HT-29 (cell line): ENCODE data around the gene FNDC3B. TPM values are rescaled to one million over a fixed set of nuclear protein-coding genes. Genes with fewer than 3 reads are reported as not detected.
A peak's percentile ranks its signal among the peaks of the same experiment; 100 is the strongest.
"Not testable (repeated sequence)": the region's sequence is repeated elsewhere in the genome, so short reads cannot be mapped to it uniquely, and the experiment has no call there.

Experiments
- DNase-seq: peaks from one replicate; pipeline ENCODE4 v3.0.0-alpha.2; 2015; ENCODE audit warnings: low spot score
- total RNA-seq: library from RNA; depleted of rRNA; stranded (reverse); fragments of >200 nt; shearing (Covaris generic); gene quantifications from 2 replicates; pipeline ENCODE4 v1.2.3, GENCODE V29; 2014; rRNA removed

The FNDC3B gene
- 46.7 and 47.9 TPM in 2 replicates for total RNA-seq

DNA sequence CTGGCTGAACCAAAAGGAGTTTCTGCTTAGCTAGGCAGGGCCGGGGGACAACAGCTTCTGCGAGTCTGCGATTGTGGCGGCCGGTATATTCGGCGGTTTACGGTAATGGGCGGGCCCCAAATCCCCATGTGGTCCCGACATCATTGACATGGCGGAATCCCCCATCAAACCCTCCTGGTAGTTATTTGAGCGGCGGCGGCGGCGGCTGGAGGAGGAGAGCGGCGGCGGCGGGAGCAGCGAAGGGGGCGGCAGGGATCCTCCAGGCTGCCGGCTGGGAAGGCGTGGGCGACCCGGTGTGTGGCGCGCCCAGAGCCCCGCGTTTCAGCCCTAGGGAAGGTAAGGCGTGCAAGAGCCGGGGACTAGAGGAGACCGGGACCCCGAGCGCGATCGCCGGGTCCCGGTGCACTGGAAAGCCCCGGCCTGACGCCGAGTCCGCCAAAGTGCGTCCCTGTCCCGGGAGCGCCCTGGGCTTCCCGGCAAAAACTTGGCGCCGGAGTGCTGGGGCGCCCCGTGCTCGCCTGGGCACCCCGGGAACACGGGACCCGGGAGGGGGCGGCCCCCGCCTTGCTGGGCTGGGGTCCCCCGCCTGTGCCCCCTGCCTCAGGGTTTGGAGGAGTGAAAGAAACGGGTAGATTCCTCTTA, at the start of gene FNDC3B:
Gene FNDC3B (plus strand): TSS at position 143 of the 642 bp plus-strand sequence. CDS start 72,902 bp downstream, outside the sequence.
- peak; percentile 98 for DNase-seq

DNA sequence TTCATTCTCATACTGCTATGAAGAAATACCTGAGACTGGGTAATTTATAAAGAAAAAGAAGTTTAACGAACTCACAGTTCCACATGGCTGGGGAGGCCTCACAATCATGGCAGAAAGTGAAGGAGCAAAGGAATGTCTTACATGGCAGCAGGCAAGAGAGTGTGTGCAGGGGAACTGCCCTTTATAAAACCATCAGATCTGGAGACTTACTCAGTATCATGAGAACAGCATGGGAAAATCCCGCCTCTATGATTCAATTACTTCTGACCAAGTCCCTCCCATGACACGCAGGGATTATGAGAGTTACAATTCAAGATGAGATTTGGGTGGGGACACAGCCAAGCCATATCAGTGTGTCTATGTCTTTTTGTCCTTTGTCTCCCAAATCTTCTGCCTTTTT, 49.1 kb upstream of the FNDC3B start:
- not testable (repeated sequence) for DNase-seq

DNA sequence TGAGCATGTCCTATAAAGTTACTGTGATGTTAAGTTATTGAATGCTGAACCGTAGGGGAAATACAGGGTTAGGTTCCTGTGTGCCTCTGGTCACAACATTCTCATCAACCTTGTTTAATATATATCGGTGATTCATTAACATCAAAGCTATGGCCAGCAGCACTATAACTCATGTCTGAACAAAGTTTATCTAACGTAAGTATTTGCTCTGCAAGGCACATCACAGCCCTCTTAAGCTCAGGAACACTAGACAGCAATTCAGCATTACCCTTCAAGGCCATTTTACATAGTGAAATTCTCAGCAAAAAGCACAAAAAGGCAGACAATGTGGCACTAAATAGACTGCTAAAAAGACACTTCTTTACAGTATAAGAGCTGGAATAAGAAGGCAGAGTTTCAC, 48.2 kb upstream of the FNDC3B start:
- peak; percentile 31 for DNase-seq

DNA sequence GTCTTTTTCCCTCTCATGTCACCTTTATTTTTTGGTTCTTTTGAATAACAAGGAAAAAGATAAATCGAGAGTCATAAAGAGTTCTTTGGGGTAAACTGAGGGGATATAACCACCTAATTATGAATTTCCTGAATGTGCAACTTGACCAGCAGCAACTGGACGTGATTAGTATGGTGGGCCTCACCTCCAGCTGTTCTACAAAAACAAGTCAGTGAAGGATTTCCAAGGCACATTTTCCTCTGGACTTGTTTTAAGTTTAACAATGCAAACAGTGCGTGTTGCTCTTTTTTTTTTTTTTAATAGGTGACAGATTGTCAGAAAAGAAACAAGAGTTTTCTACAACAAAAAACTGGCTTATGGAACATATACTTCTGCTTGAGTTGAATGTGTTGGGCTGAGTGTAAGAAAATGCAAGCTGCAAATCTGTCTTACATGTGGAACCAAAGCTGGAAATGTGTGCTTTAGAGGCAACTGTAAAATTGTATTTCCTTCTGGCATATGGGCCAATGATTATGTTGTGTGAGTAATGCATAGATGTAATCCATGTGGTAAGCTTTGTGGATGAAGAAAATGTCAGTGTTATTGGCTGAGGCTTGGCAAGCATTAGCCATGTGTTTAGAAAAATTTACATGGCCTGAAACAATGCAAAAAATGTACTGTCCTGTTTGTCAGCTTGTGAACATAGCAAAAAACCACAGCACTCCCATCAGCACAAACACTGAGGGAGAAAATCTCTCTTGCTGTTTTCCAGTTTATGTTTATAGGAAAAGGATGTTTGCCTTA, 44.5 kb upstream of the FNDC3B start:
- DNase-seq: no peak

DNA sequence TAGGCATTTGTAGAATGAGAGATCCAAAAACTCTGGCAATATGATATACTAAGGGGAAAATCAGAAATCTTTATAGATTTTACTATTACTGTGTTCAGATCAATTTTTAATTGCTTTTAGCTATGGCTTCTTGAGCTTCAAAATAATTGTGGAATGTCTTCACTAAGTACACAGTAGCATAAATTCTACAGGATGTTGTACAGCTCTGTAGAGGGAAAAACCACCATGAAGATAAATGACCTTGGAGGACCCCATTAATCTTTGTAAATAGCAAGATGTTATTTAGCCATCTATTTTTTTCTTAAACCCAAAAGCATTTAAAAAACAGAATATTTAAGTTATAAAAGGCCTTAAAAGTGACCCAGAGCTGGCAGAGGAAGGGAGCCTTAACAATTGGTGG, 43.9 kb upstream of the FNDC3B start:
- no peak for DNase-seq

DNA sequence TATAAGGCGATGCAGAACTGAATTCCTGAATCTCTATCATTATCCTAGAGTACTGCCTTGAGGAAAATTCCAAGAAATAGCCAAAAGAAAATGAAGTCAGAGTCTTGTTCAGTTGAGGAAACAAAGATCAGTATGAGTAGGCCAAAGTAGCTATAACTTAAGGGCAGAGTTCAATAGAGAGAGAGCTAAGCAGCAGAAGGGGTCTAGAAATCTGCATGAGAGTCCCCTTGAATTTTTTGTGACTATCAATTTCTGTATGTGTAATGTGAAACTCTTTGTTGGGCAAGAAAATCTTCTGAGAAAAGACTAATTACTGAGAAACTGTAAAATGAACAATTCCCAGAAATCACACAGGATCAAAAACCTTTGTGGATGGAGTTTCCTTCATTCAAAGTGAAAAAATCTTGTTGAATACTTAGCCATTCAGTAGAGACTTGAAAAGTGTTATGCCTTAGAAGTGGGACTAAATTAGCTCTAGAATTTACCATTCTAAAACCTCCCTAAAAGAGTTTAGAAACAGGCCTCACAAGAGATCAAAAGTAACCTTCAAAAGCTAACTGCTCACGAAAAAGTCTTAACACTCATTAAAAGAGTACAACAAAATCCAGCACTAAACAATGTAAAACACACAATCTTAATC, 43.1 kb upstream of the FNDC3B start:
- no peak for DNase-seq

DNA sequence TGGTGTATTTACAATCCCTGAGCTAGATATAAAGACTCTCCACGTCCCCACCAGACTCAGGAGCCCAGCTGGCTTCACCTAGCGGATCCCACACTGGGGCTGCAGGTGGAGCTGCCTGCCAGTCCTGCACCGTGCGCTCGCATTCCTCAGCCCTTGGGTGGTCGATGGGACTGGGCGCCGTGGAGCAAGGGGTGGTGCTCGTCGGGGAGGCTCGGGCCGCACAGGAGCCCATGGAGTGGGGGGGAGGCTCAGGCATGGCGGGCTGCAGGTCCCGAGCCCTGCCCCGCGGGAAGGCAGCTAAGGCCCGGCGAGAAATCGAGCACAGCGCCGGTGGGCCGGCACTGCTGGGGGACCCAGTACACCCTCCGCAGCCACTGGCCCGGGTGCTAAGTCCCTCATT, 40.6 kb upstream of the FNDC3B start:
- DNase-seq: not testable (repeated sequence)

DNA sequence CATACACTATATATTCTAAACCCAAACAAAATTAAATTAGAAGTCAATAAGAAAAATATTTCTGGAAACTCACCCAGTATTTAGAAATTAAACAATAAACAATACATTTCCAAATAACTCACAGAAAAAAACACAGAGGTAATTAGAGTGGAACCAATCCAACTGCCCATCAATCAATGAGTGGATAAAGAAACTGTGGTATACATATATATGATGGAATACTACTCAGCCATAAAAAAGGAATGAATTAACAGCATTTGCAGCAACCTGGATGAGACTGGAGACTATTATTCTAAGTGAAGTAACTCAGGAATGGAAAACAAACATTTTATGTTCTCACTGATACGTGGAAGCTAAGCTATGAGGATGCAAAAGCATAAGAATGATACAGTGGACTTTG, 37.8 kb upstream of the FNDC3B start:
- DNase-seq: not testable (repeated sequence)

DNA sequence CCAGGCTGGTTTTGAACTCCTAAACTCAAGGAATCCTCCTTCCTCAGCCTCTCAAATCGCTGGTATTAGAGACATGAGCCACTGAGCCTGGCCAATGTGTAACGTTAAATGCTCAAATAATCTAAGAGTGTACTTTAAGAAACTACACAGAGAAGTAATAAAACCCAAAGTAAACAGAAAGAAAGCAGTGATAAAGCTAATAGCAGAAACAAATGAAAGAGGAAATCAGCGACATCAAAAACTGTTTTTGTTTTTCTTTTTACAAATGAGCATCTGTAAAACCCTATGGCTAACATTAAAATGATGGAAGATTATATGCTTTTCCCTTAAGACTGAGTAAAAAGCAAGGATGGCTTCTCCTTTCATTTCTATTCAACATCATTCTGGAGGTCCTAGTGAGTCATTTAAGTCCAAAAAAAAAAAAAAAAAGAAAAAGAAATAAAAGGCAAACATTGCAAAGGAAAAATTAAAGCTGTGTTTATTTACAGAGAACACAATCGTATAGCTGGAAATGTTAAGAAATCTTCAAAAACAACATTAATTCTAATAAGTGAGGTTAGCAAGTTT, 36.8 kb upstream of the FNDC3B start:
- DNase-seq: no peak

DNA sequence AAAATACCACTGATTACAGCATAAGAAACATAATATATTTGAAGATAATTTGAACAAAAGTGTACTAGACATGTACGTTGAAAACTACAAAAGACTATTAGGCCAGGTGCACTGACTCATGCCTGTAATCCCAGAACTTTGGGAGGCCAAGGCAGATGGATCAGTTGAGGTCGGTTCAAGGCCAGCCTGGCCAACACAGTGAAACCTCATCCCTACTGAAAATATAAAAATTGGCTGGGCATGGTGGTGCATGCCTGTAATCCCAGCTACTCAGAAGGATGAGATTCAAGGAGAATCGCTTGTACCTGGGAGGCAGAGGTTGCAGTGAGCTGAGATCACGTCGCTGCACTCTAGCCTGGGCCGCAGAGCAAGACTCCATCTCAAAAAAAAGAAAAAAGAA, 36.2 kb upstream of the FNDC3B start:
- no peak for DNase-seq

DNA sequence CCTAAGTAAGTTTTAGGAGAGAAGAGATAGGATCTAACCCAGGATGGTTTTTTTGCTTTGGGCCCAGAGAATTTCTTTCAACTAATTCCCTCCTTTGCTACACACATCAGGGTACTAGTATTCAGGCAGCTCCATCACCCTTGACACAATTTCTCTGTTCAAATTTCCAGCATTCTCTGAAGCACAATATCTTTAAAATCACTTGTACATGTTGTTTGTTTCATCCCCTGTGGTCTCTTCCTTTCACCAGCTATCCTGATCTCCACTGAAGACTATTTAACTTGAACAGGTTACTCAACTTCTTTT, 32.4 kb upstream of the FNDC3B start:
- no peak for DNase-seq

DNA sequence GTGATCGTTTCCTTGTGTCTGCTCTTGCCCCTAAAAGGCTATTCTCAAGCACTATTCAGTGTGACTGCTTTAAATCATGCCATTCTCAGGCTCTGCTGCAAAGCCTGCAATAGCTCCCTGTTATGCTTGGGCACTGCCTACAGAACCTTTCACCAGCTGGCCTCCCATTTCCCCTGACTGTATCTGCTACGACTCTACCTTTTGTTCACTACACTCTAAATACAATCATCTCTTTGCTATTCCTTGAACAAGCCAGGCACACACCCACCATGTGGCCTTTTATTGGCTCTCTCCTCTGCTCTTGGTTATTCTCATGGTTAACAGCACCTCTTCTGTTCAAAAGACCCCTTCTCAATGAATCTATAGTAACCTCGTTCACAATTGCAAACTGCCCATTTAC, 29.6 kb upstream of the FNDC3B start:
- DNase-seq: no peak

DNA sequence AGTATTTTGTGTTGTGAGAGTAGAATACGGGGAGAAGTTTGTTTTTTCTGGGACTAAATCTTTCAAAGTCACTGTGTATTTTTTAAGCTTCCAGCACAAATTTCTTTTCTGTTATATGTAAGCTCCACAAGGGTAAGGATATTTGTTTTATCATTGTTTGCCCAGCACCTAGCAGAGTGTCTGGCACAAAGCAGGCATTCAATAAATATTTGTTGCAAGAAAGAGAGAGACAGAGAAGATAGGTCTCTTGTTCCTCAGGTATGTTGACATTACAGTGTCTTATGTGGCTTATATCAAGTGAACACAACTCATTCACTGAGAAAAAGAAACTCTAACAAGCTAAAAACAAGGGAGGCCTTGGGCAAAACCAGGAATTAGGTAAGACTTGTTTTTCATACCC, 26.6 kb upstream of the FNDC3B start:
- no peak for DNase-seq

DNA sequence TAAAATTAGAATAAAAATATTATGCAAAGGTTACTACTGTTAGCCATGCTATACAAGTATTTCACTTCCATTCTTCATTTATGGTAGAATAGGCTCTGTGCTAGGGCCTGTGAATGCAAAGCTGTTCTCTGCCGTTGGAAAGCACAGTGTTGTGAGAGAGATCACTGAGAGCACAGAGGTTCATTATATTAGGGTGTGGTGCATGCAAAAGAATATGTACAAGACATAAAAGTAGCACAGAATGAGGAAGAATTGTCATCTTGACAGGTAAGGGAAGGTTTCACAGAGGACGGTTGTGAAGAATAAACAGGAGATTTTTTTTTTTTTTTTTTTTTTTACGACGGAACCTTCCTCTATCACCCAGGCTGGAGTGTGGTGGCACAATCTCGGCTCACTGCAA, 25.2 kb upstream of the FNDC3B start:
- DNase-seq: no peak

DNA sequence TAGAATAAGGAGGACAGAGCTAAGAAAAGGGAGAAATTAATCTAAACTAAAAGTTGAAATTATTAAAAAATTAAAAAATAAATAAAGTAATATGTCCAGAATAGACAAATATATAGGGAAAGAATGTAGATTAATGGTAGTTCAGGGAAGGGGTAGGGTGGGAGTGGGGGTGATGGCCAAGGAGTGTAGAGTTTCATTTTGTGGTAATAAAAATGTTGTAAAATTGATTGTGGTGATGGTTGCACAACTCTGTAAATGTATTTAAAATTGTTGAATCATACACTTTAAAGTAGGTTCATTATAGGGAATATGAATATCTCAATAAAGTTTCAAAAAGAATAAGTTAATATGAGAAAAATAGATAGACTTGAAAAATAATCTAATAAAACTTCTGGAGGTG, 21.0 kb upstream of the FNDC3B start:
- no peak for DNase-seq

DNA sequence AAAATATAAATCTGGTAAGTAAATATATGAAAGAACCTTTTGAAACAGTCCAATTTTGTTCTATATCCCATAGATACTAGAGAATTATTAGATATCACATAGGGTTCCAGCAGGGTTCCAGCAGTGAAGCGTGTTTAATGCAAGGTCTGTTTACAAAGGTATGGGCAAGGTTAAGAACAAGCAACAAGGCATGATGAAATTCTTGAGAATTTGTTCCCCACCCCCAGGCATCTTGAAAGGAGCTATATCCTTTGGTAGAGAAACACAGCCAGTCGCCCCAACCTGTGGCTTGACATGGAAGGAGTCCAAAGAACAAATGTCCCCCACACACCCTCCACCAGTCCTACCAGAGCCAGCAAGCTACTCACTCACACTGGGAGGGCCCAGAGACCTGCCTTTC, 18.6 kb upstream of the FNDC3B start:
- no peak for DNase-seq

DNA sequence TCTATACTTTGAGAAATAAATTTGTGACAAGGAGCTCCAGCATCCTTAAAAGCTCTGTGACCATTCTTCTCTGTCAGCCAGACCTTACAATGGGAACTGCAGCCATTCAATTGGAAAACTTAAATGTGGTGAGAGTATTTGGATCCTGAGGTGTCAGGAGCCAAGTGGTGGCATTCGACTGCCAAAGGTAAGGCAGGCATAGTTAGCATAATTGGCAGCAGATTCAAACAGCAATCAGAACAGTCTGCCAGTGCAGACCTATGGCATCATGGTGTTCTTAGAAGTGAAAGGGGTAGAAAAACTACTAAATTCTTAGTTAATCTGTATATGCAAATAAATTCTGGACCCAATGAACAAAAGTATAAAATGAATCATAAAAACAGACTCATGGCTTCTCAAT, 18.2 kb upstream of the FNDC3B start:
- DNase-seq: no peak

DNA sequence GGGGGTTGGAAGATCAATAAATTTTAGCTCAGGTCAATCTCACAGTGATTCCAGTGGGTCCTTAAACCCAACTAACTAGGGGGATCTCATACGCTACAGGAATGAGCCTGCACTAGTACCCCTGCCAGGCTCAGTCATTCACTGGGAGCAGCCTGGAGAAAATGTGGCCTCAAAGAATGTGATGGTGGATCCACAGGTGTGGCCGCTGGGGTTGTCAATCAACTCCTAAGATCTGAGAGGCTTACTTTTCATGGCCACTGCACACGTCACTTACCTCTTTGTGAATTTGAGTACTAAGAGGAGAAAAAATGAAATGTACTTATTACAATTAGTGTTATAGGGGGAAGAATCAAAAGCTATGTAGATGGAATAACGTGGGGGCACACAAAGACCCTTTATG, 17.5 kb upstream of the FNDC3B start:
- DNase-seq: no peak

DNA sequence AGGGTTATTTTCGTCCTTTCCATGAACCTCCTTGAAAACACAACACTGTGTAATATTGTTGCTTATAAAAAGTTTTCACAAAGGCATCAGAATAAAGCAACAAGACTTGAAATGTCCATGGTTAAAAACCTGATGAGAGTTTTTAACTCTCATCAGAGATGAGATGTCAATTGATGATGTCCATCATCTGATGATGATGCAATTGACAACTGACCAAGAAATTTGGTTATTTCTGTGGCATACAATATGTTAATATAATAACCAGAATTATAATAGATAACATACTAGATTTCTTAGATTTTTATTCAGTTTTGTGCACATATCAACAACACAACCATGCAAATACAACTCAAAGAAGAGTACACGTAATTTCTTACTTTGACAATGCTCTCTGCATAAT, 15.5 kb upstream of the FNDC3B start:
- no peak for DNase-seq

DNA sequence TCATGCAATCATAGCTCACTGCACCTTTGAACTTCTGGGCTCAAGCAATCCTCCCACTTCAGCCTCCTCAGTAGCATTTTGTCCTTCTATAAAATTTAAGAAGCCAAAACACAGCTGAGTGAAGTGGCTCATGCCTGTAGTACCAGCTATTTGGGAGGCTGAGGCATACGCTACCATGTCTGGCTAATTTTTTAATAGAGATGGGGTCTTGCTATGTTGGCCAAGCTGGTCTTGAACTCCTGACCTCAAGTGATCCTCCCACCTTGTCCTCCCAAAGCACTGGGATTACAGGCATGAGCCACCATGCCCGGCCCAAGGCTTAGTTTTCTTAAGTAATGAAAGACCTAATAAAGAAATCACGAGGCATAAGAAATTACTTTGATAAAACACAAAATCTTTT, 14.7 kb upstream of the FNDC3B start:
- no peak for DNase-seq

DNA sequence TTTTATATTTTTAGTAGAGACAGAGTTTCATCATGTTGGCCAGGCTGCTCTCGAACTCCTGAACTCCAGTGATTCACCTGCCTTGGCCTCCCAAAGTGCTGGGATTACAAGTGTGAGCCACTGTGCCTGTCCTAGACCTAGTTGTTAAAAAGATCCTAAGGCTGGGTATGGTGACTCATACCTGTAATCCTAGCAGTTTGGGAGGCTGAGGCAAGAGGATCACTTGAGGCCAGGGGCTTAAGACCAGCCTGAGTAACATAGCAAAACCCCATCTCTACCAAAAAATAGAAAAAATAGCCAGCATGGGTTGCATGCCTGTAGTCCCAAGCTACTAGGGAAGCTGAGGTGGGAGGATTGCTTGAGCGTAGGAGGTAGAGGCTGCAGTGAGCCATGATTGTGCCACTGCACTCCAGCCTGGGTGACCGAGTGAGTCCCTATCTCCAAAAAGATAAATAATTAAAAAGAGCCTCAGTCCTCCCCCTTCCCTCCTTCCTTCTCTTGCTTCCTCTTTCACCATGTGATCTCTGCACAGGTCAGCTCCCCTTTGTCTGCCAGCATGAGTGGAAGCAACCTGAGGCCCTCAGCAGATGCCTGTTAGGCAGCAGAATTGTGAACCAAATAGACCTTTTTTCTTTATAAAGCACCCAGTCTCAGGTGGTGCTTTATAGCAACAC, 9.8 kb upstream of the FNDC3B start:
- DNase-seq: no peak

DNA sequence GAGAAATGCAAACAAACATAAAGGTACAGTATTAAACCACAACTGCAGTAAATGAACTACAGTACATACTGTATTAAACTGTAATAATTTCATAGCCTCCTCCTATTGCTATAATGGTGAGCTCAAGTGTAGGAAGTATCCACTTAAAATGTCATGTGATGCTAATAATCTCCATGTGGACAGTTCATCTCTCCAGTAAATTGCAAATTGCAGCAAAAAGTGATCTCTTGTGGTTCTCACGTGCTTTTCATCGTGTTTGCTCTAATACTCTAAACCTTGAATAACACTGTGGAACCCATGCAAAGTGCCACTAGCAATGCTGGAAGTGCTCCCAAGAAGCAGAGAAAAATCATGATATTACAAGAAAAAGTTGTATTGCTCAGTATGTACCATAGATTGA, 9.2 kb upstream of the FNDC3B start:
- DNase-seq: no peak
